Thyroid gland (tissue), 4 donors: ENCODE data around the gene HAP1.

Source experiments
- POLR2A ChIP-seq, 2 donors: fragments of 450-650 bp; IDR thresholded peaks; one replicate each; pipeline ENCODE4 v1.6.1; 2017; ENCODE audit warnings: antibody characterized with exemption in 2 of 2, mild to moderate bottlenecking in 2 of 2, moderate library complexity in 1 of 2
- TF ChIP-seq, protein P1 (sequence below), 6 experiments: fragments of 200-600 bp in 3 of 6; fragments of 450-650 bp in 3 of 6; sonication (generic) in 3 of 6; IDR thresholded peaks; one replicate each; pipeline ENCODE4 v1.5.1; 2016 to 2019; ENCODE audit warnings: antibody characterized with exemption in 6 of 6, mild to moderate bottlenecking in 2 of 6, inconsistent platforms in 1 of 6, moderate library complexity in 1 of 6

DNA sequence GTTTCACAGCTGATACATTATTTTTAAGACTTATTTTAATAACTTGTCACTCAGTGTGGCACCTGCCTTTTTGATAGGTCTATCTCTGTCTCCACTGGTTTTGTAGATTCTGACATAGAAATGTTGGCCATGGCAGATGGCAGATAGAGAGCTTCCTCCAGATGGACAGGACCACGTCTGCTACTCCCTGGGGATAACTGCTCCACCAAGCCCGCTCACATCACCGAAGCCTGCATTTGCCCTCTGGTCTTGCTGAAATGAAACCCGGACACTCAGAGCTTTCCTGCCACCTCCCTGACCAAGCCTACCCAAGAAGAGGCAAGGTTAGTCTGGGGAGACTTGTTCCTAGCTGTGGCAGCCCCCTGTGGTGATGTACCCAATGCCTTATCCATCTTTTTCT lies 16.4 kb upstream of the HAP1 start:
- TF ChIP-seq, protein P1, sequence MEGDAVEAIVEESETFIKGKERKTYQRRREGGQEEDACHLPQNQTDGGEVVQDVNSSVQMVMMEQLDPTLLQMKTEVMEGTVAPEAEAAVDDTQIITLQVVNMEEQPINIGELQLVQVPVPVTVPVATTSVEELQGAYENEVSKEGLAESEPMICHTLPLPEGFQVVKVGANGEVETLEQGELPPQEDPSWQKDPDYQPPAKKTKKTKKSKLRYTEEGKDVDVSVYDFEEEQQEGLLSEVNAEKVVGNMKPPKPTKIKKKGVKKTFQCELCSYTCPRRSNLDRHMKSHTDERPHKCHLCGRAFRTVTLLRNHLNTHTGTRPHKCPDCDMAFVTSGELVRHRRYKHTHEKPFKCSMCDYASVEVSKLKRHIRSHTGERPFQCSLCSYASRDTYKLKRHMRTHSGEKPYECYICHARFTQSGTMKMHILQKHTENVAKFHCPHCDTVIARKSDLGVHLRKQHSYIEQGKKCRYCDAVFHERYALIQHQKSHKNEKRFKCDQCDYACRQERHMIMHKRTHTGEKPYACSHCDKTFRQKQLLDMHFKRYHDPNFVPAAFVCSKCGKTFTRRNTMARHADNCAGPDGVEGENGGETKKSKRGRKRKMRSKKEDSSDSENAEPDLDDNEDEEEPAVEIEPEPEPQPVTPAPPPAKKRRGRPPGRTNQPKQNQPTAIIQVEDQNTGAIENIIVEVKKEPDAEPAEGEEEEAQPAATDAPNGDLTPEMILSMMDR (IDR thresholded peaks at IDR 0.05), result no peak
- TF ChIP-seq POLR2A (IDR thresholded peaks at IDR 0.05), result no peak
